Lower leg skin (tissue), 3 donors: Measurements from ENCODE around the gene RNLS.

Source experiments
- POLR2A ChIP-seq, 2 donors: fragments of 450-650 bp; IDR thresholded peaks; one replicate each; pipeline ENCODE4 v1.6.1; 2016 to 2017; ENCODE audit warnings: antibody characterized with exemption in 2 of 2, mild to moderate bottlenecking in 1 of 2, moderate library complexity in 1 of 2
- TF ChIP-seq, protein P1 (sequence below), 3 donors: fragments of 450-650 bp; IDR thresholded peaks; one replicate each; pipeline ENCODE4 v1.5.1; 2016; ENCODE audit warnings: antibody characterized with exemption in 3 of 3, mild to moderate bottlenecking in 3 of 3, moderate library complexity in 2 of 3

DNA sequence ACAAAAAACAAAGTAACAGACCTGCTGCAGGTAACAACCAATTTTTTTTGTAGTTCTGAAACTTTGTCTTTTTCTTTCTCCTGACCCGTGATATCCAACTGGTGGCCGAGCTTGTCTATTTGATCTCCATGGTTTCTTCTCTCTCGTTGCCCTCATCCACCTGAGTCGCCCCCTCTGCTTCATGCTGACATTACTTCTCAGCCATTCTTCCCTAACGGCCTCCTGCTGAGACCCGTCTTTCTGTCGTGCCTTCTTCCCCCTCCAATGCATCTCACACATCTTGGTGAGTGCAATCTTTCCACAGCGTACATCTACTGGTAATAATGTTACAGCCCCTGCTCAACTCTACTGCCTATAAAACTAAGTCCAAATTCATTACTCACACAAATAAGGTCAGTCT lies 352.9 kb downstream of the RNLS start:
- TF ChIP-seq, protein P1, sequence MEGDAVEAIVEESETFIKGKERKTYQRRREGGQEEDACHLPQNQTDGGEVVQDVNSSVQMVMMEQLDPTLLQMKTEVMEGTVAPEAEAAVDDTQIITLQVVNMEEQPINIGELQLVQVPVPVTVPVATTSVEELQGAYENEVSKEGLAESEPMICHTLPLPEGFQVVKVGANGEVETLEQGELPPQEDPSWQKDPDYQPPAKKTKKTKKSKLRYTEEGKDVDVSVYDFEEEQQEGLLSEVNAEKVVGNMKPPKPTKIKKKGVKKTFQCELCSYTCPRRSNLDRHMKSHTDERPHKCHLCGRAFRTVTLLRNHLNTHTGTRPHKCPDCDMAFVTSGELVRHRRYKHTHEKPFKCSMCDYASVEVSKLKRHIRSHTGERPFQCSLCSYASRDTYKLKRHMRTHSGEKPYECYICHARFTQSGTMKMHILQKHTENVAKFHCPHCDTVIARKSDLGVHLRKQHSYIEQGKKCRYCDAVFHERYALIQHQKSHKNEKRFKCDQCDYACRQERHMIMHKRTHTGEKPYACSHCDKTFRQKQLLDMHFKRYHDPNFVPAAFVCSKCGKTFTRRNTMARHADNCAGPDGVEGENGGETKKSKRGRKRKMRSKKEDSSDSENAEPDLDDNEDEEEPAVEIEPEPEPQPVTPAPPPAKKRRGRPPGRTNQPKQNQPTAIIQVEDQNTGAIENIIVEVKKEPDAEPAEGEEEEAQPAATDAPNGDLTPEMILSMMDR (IDR thresholded peaks at IDR 0.05) = no peak
- no peak for TF ChIP-seq POLR2A (IDR thresholded peaks at IDR 0.05)
